ENCODE measurements around the gene BRCC3. TPM values are rescaled to one million over a fixed set of nuclear protein-coding genes. Genes with fewer than 3 reads are reported as not detected.
A peak's percentile ranks its signal among the peaks of the same experiment; 100 is the strongest.

The BRCC3 gene
- total and polyA plus RNA-seq, 8 donors, result 0.87 to 20.1 (median 10.9) TPM

DNA sequence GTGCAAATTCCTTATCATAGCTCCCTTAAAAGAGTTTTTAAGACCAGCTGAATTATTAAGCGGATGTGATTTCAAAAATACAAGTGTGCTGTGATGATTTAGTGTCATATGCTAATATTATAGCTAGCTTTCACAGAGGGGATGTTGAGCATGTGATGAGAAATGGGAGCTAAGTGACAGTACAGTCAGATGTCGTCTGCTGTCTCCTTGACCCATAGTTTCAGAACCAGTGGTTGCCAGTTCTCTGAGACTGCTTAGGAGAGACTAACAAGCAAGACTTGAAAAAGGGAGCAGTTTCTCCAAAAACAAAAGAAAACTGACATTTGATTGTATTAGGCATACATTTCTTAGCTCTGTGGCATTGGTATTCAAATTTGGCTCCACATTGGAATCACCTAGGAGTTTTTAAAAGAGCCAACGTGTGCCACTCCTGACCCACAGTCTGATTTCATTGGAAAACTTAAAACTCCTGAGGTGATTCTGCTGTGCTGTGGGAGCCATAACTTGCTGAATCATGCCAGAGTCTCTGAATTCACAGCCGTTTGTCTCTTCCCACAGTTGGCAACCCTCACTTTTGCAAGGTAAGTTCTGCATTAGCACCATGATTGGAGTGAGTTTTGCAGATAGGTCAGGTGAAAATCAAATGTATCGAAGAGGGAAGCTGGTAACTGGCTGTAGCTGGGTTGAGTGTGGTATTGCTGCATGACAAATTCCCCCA is 24.3 kb upstream of the BRCC3 start:
- Histone ChIP-seq H3K36me3 (peaks cover 0 to 26% (median 16%) of the 10 kb centered on the region in 4 donors), H3K4me3 (no peak overlapping the region), H3K9me3 (no peaks in the 10 kb centered on the region), H3K4me1 (no peaks in the 10 kb centered on the region), H3K27ac (no peak overlapping the region), H3K27me3 (no peaks in the 10 kb centered on the region)
- intact Hi-C loops (cut with DNase I; ENCODE audit: low total_unique reads), result no loop called here
- no peak for DNase-seq
- WGBS, 5 donors, result 66 to 96% (median 92%) methylated on average over 5 of the region's 5 CpGs
- TF ChIP-seq CTCF (IDR thresholded peaks at IDR 0.05), result no peak
- TF ChIP-seq POLR2AphosphoS5 (IDR thresholded peaks at IDR 0.05), result no peak
- no peak for TF ChIP-seq EP300 (IDR thresholded peaks at IDR 0.05)
- no peak for TF ChIP-seq POLR2A (IDR thresholded peaks at IDR 0.05)

DNA sequence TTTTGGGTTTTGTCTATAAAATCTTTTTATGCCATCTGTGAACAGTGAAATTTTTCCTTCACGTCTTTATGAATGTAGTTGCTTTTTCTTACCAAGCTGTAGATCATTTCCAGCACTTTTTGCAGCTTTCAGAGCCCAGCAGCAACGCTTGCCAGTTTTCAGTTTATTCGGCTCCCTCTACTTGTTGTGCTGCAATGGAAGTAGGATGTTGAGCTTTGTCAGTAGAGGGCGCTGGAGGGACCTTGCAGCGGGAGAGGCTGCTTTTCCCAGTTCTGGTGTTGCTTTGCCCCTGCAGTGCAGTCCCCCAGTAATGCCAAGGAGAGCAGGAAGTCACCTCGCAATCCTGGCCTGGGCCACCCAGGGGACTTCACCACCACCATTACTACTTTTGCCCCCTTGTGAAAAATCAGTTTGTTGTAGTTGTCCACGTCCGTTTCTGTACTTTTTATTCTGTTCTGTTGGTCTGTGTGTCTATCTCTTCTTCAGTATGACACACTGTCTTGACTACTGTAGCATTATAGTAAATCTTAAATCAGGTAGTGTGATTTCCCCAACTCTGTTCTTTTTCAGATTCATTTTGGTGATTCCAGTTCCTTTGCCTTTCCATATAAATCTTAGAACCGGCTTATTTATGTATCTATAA is 22.2 kb upstream of the BRCC3 start:
- intact Hi-C loops (cut with DNase I; ENCODE audit: low total_unique reads), result no loop called here
- TF ChIP-seq CTCF (IDR thresholded peaks at IDR 0.05), result peak in 3 of 7 experiments; percentile 12 to 28 (median 21)
- TF ChIP-seq EP300 (IDR thresholded peaks at IDR 0.05), result no peak
- peak in 1 of 3 donors; percentile 21 for TF ChIP-seq POLR2AphosphoS5 (IDR thresholded peaks at IDR 0.05)
- TF ChIP-seq POLR2A (IDR thresholded peaks at IDR 0.05), result no peak
- DNase-seq, result peak; percentile 59 to 71
- Histone ChIP-seq H3K27me3 (no peaks in the 10 kb centered on the region), H3K27ac (peak overlapping the region in 1 of 5 donors; percentile 38), H3K4me3 (no peak overlapping the region), H3K36me3 (peaks cover 0 to 32% (median 20%) of the 10 kb centered on the region in 4 donors), H3K9me3 (no peaks in the 10 kb centered on the region), H3K4me1 (no peaks in the 10 kb centered on the region)
- 33 to 49% (median 45%) methylated on average over 8 to 9 of the region's 9 CpGs for WGBS, 5 donors

GRCh38 chrX:155052738-155053498 is 18.4 kb upstream of the BRCC3 start:
- 62 to 83% (median 63%) methylated on average over 5 of the region's 5 CpGs for WGBS, 5 donors
- TF ChIP-seq CTCF (IDR thresholded peaks at IDR 0.05), result no peak
- no peak for TF ChIP-seq POLR2AphosphoS5 (IDR thresholded peaks at IDR 0.05)
- no peak for TF ChIP-seq EP300 (IDR thresholded peaks at IDR 0.05)
- TF ChIP-seq POLR2A (IDR thresholded peaks at IDR 0.05), result no peak
- no peaks in the 10 kb centered on the region for H3K27me3 ChIP-seq
- no peaks in the 10 kb centered on the region for H3K9me3 ChIP-seq
- H3K36me3 ChIP-seq, result peaks cover 0 to 21% (median 13%) of the 10 kb centered on the region in 4 donors
- H3K4me1 ChIP-seq, result peaks cover 0 to 14% (median 4%) of the 10 kb centered on the region in 4 donors
- peak overlapping the region in 1 of 5 donors; percentile 20 for H3K27ac ChIP-seq
- intact Hi-C loops (cut with DNase I; ENCODE audit: low total_unique reads), result no loop called here
- DNase-seq, result no peak
- no peak overlapping the region for H3K4me3 ChIP-seq

GRCh38 chrX:155053656-155054055 is 17.7 kb upstream of the BRCC3 start:
- WGBS, 5 donors, result 70 to 86% (median 85%) methylated on average over 3 of the region's 3 CpGs
- H3K27me3 ChIP-seq, result no peaks in the 10 kb centered on the region
- no peak for TF ChIP-seq POLR2A (IDR thresholded peaks at IDR 0.05)
- TF ChIP-seq POLR2AphosphoS5 (IDR thresholded peaks at IDR 0.05), result no peak
- no peak for TF ChIP-seq EP300 (IDR thresholded peaks at IDR 0.05)
- no peak for TF ChIP-seq CTCF (IDR thresholded peaks at IDR 0.05)
- H3K4me1 ChIP-seq, result peaks cover 0 to 14% (median 4%) of the 10 kb centered on the region in 4 donors
- H3K36me3 ChIP-seq, result peaks cover 0 to 20% (median 12%) of the 10 kb centered on the region in 4 donors
- no peaks in the 10 kb centered on the region for H3K9me3 ChIP-seq
- intact Hi-C loops (cut with DNase I; ENCODE audit: low total_unique reads), result no loop called here
- no peak overlapping the region for H3K4me3 ChIP-seq
- DNase-seq, result no peak
- H3K27ac ChIP-seq, result peak overlapping the region in 1 of 5 donors; percentile 20
